CD4-positive, alpha-beta T cell treated with Interferon gamma for 1 hour (primary cell): ENCODE measurements around the gene TLK2.
"Not testable (repeated sequence)": the region's sequence is repeated elsewhere in the genome, so short reads cannot be mapped to it uniquely, and the experiment has no call there.

Experiments
- DNase-seq: peaks from one replicate; pipeline ENCODE4 v3.0.0-alpha.2; 2020

TLK2 gene

DNA sequence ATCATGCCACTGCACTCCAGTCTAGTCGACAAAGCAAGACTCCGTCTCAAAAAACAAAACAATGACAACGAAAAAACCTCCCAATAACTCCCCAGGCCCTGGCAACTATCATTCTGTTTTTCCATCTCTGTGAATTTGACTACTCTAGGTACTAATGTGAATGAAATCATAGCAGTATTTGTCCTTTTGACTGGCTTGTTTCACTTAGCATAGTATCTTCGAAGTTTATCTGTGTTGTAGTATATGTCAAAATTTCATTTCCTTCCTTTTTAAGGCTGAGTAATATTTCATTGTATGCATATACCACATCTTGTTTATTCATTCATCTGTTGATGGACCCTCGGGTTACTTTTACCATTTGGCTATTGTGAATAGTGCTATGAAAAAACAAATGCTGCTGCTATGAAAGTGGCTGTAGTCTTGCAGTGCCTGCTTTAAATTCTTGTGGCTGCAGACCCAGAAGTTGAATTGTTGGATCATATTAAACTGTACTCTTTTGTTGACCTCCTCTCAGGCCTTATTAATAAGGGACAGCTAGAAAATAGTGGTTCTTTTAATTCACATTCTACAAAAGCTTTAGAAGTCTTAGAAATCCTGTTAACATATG is 14.5 kb downstream of the TLK2 start:
- not testable (repeated sequence) for DNase-seq

DNA sequence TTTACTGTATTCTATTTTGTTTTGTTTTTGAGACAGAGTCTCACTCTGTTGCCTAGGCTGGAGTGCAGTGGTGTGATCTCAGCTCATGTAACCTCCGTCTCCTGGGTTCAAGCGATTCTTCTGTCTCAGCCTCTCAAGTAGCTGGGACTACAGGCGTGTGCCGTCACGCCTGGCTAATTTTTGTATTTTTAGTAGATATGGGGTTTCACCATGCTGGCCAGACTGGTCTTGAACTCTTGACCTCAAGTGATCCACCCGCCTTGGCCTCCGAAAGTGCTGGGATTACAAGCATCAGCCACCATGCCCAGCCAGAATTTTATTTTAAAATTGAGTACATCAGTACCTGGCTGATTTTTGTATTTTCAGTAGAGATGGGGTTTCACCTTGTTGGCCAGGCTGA is 15.4 kb downstream of the TLK2 start:
- not testable (repeated sequence) for DNase-seq

DNA sequence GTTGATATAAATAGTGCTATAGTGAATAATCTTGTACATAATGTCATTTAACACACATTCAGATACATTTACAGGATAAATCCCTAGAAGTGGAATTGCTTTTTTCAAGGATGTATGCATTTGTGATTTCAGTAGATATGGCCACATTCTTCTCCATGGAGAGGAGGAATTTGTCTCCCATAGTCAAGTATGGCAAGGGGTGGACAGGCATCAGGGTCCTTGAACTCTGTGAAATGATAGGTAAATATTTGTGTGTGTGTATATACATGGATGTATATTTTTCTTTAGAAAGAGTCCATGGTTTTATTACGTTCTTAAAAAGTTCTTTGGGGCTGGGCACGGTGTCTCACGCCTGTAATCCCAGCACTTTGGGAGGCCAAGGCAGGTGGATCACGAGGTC is 17.7 kb downstream of the TLK2 start:
- not testable (repeated sequence) for DNase-seq

DNA sequence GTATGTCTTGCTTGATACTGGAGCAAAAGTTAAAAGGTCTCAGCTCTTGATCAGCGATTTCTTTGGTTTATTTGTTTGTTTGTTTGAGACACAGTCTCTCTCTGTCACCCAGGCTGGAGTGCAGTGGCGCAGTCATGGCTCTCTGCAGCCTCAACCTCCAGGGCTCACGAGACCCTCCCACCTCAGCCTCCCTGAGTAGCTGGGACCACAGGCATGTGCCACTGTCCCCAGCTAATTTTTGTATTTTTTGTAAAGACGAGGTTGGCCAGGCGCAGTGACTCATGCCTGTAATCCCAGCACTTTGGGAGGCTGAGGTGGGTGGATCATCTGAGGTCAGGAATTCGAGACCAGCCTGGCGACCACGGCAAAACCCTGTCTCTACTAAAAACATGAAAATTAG is 20.2 kb downstream of the TLK2 start:
- not testable (repeated sequence) for DNase-seq

DNA sequence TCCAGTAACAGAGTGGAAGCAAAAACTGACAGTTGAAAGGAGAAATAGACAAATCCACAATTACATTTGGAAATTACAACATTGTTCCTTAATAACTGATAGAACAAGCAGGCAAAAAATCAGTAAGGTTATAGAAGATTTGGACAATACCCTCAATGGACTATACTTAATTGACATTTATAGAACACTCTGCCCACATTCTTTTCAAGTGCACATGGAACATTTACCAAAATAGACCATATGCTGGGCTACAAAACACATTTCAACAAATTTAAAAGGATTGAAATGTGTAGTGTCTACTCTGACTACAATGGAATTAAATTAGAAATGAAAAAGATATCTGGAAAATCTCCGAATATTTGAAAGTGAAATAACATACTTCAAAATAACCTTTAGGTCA is 21.8 kb downstream of the TLK2 start:
- DNase-seq, result not testable (repeated sequence)

DNA sequence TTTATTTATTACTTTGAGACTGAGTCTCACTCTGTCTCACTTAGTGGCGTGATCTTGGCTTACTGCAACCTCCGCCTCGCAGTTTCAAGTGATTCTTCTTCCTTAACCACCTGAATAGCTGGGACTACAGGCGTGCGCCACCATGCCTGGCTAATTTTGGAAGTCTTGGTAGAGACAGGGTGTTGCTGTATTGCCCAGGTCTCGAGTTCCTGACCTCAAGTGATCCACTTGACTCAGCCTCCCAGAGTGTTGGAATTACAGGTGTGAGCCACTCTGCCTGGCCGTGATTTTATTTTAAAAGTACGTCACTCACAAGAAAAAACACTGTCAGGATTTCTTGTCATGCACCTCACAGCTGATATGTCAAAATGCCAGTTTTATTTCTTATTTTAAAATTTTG is 26.2 kb downstream of the TLK2 start:
- not testable (repeated sequence) for DNase-seq

DNA sequence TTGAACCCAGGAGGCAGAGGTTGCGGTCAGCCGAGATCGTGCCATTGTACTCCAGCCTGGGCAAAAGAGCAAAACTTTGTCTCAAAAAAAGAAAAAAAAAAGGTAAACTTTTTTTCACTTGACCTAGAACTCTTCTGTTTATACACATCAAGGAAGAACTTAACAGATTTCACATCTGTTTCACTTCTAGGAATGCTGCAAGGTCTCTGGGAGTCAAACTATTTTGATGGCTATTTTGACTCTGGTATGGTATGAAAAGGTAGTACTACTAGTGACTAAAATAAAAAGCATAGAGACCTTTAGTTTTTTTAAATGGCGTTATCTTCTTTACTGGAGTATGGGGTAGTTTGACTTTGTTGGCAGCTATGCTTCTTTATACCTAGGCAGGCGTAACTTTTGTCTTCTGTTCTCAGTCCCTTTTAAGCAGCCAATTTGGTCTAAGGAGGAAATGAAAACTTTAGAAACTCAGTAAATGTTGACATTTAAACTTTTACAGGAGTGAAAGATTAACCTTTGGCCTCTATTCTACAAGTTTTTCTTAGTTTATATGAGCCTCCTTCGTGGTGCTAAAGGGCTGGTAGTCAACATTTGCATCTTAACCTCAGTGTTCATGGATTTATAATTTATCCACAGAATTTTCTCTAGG is 28.7 kb downstream of the TLK2 start:
- DNase-seq, result not testable (repeated sequence)

DNA sequence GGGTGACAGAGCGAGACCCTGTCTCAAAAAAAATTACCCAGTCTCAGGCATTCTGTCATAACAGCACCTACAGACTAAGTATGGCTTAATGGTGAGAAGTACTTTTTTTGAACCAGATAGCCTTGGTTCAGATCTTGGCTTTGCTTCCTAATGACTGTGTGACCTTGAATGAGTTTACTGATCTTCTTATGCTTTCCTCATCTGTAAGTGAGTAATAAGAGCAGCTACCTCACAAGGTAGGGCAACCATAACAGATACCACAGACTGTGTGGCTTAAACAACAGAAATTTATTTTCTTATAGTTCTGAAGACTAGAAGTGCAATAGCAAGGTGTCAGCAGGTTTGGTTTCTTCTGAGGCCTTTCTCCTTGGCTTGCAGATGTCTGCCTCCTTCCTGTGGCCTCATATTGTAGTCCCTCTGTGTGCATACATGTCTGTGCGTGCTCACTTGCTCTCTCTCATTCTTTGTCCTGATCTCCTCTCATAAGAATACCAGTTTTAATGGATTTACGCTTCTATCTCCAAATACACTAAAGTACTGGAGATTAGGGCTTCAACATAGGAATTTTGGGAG is 31.7 kb downstream of the TLK2 start:
- not testable (repeated sequence) for DNase-seq

DNA sequence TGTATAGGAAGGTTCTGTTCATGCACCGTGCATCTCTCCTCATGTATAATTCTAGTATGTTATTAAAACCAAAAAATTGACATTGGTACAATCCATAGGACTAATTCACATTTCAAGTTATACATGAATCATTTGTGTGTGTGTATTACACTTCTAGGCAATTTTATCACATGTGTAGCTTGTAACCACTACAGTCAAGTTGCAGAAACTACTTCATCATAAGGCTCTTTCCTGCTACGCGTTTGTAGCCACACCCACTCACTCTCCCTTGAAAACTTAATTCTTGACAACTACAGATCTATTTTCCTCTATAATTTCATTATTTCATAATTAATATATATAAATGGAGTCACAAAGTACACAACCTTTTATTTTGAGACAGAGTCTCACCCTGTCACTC is 32.4 kb downstream of the TLK2 start:
- not testable (repeated sequence) for DNase-seq

DNA sequence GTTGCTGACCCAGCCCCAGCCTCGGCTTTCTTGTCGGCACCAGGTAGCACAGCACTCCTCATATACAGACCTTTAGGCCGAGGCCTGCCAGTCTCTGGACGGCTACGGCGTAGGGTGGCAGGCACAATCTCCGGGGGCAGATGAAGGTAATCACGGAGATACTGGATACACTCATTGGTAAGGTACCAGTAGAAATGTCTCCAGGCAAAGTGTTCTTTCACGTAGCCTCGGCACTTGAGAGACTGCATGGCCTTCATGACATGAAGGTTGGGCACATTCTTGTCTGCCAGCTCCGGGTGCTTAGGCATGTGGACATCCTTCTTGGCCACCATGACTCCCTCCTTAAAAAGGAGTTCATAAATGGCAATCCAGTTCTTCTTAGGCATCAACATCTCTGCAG is 37.8 kb downstream of the TLK2 start:
- not testable (repeated sequence) for DNase-seq

DNA sequence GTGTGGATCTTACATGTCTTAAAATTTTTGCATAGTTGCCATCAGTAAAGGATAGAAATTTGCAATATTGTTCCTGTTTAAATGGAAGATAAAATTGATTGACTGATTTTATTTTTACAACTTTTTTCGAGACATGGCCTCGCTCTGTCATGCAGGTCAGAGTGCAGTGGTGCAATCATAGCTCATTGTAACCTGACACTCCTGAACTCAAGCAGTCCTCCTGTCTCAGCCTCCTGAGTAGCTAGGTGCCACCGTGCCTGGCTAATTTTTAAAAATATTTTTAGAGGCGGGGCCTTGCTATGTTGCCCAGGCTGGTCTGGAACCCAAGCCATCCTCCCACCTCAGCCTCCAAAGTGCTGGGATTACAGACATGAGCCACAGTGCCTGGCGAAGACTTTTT is 42.7 kb downstream of the TLK2 start:
- not testable (repeated sequence) for DNase-seq

DNA sequence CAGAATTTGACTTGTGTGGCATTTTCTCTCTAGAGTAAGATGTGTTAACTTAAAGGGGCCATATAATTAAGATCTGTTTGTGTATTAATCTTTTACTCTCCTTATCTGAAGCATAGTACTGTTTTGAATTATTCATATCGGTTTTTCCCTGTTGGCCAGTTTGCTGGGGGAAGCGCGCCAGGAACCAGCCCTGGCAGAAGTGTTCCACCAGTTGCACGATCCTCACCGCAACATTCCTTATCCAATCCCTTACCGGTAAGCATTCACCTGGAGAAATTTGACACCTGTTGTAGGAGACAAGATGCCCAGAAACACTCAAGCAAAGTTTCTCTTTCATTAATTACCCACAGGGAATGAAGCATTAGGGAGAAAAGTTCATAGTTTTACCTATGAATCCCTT is 45.5 kb downstream of the TLK2 start:
- not testable (repeated sequence) for DNase-seq

DNA sequence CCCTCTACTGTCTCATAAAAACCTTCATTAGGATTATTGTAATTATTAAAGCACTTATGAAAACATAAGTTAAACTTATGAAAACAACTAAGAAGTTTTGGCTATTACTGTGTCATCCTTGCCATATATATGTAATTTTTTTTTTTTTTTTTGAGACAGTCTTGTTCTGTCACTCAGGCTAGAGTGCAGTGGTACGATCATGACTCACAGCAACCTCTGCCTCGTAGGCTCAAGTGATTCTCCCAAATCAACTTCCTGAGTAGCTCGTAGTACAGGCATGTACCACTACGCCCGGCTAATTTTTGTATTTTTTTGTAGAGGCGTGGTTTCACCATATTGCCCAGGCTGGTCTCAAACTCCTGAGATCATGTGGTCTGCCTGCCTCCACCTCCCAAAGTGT is 46.7 kb downstream of the TLK2 start:
- DNase-seq, result not testable (repeated sequence)

DNA sequence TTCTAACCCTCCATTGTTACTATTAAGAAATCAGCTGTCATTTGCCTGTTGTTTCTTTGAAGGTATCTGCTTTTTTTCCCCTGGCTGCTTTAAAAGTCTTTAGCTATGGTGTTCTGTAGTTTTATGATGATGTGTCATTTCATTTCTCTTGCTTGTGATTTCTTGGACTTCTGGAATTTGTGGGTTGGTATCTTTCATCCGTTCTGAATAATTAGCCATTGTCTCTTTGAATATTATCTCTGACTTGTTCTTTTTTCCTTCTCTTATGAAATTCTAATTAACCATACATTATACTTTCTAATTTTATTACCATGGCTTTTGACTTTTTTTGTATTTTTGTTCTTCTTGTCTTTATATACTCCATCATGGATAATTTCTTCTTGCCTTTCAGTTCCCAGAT is 52.3 kb downstream of the TLK2 start:
- not testable (repeated sequence) for DNase-seq

DNA sequence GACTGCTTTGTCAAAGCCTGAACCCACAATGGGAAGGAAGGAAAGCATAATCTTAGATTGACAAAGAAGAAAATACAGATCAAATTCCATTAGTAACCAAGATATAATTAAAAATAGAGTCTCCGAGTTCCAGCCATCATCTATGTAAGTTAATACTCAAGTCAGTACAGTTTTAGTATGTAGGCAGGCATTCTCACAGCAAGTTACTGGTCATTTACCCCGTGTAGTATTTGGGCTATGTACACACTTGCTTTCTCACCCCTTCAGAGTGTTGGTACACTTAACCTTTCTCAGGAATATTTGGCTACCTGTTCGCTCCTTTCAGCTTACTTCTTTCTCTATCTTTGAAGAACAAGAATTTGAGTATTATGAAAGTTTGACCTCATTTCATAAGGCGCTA is 57.9 kb downstream of the TLK2 start:
- not testable (repeated sequence) for DNase-seq

DNA sequence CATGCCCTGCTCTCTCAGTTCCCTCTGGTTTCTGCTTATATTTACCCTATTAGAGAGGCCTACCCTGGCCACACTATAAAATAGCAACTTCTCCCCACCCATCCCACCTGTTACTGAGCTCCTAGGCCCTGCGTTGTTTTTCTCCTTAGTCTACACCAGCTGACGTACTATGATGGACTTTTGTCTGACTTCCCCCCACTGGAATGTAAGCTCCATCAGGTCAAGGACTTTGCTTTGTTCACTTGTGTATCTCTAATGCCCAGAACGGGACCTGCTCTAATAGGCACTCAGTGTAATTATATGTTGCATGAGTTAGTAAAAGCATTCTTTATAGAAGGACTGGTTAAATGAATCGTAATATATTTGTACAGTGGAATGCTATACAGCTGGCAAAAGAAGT is 62.4 kb downstream of the TLK2 start:
- not testable (repeated sequence) for DNase-seq

DNA sequence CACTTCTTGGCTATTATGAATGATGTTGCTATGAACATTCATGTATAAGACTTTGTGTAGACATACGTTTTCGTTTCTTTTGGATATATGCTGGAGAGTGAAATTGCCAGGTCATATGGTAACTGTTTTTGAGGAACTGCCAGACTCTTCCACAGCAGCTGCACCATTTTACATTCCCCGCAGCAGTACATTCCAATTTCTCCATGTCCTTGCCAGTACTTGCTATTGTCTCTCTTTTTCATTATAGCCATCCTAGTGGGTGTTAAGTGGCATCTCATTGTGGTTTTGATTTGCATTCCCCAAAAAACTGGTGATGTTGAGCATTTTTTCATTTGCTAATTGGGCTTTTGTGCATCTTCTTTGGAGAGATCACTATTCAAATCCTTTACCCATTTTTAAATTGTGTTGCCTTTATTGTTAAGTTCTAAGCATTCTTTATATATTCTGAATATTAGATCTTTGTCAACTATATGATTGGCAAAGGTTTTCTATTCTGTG is 64.7 kb downstream of the TLK2 start:
- DNase-seq, result not testable (repeated sequence)

DNA sequence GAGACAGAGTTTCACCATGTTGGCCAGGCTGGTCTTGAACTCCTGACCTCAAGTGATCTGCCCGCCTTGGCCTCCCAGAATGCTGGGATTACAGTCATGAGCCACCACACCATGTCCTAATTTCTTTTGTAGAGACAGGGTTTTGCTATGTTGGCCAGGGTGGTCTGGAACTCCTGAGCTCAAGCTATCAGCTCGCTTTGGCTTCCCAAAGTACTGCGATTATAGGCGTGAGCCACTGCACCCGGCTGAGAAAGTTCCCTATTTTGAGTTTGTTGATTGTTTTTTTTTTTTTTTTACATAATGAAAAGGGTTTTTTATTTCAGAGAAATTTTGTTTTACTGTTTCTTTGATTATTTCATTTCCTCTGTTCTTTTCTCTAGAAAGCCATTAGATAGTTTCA is 67.4 kb downstream of the TLK2 start:
- DNase-seq, result not testable (repeated sequence)

DNA sequence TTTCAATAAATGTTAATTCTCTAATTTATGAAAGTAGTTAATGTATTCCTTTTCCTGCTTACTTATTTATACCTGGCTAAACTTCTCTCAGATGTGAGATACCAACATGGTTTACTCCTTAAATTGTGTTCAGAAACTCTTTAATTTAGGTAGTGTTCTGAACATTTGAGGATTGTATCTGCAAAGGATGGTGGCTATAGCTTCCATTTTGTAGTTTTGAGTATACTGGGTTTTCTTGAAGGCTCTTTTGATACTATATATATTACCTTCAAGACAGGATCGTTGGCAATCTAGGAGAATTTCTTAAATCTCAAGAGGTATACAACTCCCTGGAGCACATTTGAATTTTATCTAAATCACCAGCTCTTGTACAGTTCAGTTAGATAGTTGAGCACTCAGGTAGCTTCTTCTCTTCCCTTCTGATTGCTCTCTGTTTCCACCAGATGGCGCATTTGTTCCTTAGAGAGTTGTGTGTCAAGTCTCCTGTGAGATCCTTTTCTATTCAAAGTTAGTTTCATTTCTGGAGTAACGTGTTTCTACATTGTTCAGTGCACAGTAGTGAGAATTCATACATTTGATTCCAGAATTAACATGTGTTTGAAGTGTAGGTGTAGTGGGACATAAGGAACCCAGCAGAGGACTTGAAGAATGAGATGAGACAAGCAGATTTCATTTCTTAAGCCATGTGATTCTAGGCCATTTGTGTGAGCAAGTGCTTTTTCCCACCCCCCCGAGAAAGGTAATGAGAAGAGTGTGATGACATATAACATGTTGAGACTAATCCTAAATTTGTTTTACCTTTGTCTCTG is 74.4 kb downstream of the TLK2 start:
- DNase-seq, result peak; percentile 15

DNA sequence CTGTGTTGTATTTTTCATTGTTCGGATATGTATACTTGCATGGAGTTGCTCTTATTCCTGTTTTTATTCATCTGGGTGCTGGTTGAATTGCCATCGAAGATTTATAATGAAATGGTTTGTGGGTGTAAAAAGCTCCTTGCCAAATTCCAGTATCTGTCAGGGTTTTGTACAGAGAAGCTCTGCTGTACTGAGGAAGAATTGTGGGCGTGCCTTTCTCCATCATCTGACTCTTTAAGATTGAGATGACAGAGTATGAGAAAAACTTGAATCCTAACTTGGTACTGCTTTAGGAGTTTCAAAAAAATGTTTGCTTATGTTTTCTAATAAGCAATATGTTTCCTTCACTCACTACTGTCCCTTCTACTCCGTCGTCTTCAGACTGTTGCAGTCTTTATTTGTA is 78.9 kb downstream of the TLK2 start:
- DNase-seq, result not testable (repeated sequence)

DNA sequence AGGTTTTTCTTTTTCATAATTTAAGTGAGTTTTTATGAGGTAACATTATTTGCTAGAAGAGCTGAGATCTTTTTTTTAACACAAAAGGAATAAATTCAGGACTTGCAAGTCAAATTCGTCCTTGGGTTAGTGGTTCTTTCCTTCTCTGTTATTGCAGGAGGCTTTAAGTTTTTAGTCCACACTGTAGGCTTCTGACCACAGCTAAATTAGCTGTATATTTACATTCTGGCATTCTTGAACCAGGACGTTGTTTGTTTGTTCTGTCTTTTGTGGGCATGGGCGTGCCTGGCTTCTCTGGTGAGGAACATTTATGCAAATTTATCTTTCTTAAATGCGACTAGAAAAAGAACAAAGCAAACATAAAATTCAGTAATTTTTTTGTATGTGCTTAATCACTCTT is 80.3 kb downstream of the TLK2 start:
- not testable (repeated sequence) for DNase-seq

DNA sequence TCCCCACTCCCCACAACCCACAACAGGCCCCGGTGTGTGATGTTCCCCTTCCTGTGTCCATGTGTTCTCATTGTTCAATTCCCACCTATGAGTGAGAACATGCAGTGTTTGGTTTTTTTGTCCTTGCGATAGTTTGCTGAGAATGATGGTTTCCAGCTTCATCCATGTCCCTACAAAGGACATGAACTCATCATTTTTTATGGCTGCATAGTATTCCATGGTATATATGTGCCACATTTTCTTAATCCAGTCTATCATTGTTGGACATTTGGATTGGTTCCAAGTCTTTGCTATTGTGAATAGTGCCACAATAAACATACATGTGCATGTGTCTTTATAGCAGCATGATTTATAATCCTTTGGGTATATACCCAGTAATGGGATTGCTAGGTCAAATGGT is 82.3 kb downstream of the TLK2 start:
- not testable (repeated sequence) for DNase-seq

DNA sequence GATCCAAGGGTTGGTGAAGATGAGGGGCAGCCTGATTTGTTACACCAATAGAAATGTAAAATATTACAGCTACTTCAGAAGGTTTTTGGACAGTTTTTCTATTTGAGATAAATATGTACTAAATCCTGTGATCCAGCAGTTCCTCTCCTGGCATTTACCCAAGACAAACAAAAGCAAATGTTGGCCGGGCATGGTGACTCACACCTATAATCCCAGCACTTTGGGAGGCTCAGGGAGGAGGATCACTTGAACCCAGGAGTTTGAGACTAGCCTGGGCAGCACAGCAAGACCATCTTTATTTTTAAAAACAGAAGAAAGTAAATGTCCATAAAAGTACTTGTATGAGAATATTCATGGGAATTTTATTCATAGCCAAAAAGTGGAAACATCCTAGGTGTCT is 84.0 kb downstream of the TLK2 start:
- no peak for DNase-seq
